Measurements from ENCODE around the gene GRB7. TPM values are rescaled to one million over a fixed set of nuclear protein-coding genes. Genes with fewer than 3 reads are reported as not detected.

Gene GRB7
- total and polyA plus RNA-seq, 9 of the 15 experiments (the other 6 are each of a cell fraction or from before 2014, with no cell fraction given), result 0.04 to 6.2 (median 2.2) TPM

DNA sequence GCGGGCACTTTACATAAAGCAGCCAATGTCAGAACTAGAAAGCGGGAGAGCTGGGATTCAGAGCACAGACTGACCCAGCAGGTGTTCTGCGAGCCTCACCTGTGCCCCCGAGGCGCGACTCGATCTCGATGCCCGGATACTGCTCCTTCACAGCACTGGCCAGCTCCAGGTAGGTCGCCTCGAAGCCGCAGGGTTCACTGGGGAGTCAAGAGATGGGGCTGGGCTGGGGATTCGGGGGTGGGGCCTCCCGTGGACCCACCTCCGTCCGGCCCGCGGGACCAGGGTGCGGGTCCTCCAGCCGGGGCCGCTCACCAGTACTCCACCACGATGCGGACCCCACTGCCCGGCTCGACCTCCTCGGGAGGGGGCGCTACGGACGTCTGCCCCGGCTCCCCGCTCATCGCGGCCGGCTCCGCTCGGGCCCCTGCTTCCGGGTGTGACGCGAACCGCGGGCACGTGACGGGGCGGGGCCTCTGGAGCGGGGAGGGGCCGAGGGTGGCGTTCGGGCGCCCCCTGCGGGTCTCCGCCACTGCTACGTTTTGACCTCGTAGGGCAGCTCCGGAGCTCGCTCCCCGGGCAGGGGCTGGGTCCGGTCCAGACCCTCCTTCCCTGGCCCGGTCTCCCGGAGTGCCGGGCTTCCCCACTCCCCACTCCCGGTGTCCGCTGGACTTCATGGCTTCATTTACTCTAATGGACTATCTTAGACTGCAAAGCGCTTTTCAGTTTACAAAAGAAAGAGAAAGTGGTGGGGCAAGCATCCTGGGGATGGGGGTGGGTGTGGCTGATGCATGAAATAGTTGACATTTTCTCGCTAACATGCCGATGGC, 7.4 kb upstream of the GRB7 start, which contains the start of gene MIEN1 (continued):
- TF ChIP-seq, protein P1, sequence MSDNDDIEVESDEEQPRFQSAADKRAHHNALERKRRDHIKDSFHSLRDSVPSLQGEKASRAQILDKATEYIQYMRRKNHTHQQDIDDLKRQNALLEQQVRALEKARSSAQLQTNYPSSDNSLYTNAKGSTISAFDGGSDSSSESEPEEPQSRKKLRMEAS (CRISPR knock-in tag; IDR thresholded peaks at IDR 0.05), result peak; percentile 48; the same call in 1 of the 2 replicates
- TF ChIP-seq SMAD1 (IDR thresholded peaks at IDR 0.05; ENCODE audit: low read depth, low read length, partially characterized antibody) (no peak), CREM (IDR thresholded peaks at IDR 0.05; ENCODE audit: low read depth) (peak; percentile 96), BMI1 (IDR thresholded peaks at IDR 0.05; ENCODE audit: low read length) (no peak), ELF4 (CRISPR knock-in tag; IDR thresholded peaks at IDR 0.05) (peak; percentile 94), SIN3A (IDR thresholded peaks at IDR 0.05; ENCODE audit: borderline replicate concordance in 2 of 2, control insufficient read depth in 1 of 2, low read depth in 2 of 2, low read length in 2 of 2) (peak; percentile 61 to 80; a peak in 2 of 4 replicates), ZBTB1 (CRISPR knock-in tag; IDR thresholded peaks at IDR 0.05; ENCODE audit: borderline replicate concordance, low read depth) (no peak), TBL1XR1 (IDR thresholded peaks at IDR 0.05; ENCODE audit: low read length in 2 of 2) (peak in 1 of 2 experiments; percentile 35; a peak in 1 of 4 replicates), ZFP1 (CRISPR knock-in tag; IDR thresholded peaks at IDR 0.05) (no peak), RNF2 (IDR thresholded peaks at IDR 0.05) (no peak), RAD51 (IDR thresholded peaks at IDR 0.05; ENCODE audit: borderline replicate concordance, low read depth) (peak; percentile 96), TOE1 (IDR thresholded peaks at IDR 0.05; ENCODE audit: borderline replicate concordance) (peak; percentile 88; the same call in 1 of the 2 replicates), TOE1 (CRISPR knock-in tag; IDR thresholded peaks at IDR 0.05; ENCODE audit: borderline replicate concordance, low read depth) (no peak), MAFG (tag; conservative IDR thresholded peaks at IDR 0.05) (no peak), ZNF41 (CRISPR knock-in tag; conservative IDR thresholded peaks at IDR 0.05) (no peak), MCM5 (IDR thresholded peaks at IDR 0.05; ENCODE audit: low read depth) (no peak)
- TF ChIP-seq, protein P2, sequence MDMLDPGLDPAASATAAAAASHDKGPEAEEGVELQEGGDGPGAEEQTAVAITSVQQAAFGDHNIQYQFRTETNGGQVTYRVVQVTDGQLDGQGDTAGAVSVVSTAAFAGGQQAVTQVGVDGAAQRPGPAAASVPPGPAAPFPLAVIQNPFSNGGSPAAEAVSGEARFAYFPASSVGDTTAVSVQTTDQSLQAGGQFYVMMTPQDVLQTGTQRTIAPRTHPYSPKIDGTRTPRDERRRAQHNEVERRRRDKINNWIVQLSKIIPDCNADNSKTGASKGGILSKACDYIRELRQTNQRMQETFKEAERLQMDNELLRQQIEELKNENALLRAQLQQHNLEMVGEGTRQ (CRISPR knock-in tag; IDR thresholded peaks at IDR 0.05), result peak; percentile 99
- TF ChIP-seq, protein P3, sequence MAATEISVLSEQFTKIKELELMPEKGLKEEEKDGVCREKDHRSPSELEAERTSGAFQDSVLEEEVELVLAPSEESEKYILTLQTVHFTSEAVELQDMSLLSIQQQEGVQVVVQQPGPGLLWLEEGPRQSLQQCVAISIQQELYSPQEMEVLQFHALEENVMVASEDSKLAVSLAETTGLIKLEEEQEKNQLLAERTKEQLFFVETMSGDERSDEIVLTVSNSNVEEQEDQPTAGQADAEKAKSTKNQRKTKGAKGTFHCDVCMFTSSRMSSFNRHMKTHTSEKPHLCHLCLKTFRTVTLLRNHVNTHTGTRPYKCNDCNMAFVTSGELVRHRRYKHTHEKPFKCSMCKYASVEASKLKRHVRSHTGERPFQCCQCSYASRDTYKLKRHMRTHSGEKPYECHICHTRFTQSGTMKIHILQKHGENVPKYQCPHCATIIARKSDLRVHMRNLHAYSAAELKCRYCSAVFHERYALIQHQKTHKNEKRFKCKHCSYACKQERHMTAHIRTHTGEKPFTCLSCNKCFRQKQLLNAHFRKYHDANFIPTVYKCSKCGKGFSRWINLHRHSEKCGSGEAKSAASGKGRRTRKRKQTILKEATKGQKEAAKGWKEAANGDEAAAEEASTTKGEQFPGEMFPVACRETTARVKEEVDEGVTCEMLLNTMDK (IDR thresholded peaks at IDR 0.05; ENCODE audit: borderline replicate concordance, insufficient read depth, low read depth, low read length, poor library complexity, severe bottlenecking), result peak; percentile 89
- TF ChIP-seq, protein P4, sequence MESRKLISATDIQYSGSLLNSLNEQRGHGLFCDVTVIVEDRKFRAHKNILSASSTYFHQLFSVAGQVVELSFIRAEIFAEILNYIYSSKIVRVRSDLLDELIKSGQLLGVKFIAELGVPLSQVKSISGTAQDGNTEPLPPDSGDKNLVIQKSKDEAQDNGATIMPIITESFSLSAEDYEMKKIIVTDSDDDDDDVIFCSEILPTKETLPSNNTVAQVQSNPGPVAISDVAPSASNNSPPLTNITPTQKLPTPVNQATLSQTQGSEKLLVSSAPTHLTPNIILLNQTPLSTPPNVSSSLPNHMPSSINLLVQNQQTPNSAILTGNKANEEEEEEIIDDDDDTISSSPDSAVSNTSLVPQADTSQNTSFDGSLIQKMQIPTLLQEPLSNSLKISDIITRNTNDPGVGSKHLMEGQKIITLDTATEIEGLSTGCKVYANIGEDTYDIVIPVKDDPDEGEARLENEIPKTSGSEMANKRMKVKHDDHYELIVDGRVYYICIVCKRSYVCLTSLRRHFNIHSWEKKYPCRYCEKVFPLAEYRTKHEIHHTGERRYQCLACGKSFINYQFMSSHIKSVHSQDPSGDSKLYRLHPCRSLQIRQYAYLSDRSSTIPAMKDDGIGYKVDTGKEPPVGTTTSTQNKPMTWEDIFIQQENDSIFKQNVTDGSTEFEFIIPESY (CRISPR knock-in tag; IDR thresholded peaks at IDR 0.05), result 0 out of 2 replicates have a peak, but pooled peaks have one; percentile 17

All from K562 (cell line).